SK-N-SH treated with all-trans-retinoic acid at 6 μM for 48 hours (cell line): ENCODE data around the gene MOV10L1.

ENCODE experiments used
- ATAC-seq: fragments of 200-7000 bp; cut with Tn5 transposase; 3 replicates; pipeline ENCODE4 v1.9.1; 2020; ENCODE audit warnings: mild to moderate bottlenecking, moderate library complexity
- ARNTL ChIP-seq: fragments of 450-650 bp; formaldehyde crosslinking; IDR thresholded peaks from 2 replicates; pipeline ENCODE4 v1.5.0; 2020; ENCODE audit warnings: low read depth, mild to moderate bottlenecking, moderate library complexity, borderline replicate concordance
- BACH2 ChIP-seq: fragments of 250-450 bp; sonication (Bioruptor Pico); IDR thresholded peaks from 2 replicates; pipeline ENCODE4 v1.9.0; 2021; ENCODE audit warnings: mild to moderate bottlenecking, borderline replicate concordance
- CREB5 ChIP-seq: fragments of 250-450 bp; sonication (Bioruptor Pico); IDR thresholded peaks from 2 replicates; pipeline ENCODE4 v1.5.1; 2020; ENCODE audit warnings: low read depth, mild to moderate bottlenecking, moderate library complexity
- CSDC2 ChIP-seq: fragments of 250-450 bp; sonication (Bioruptor Pico); IDR thresholded peaks from 2 replicates; pipeline ENCODE4 v1.5.0; 2020; ENCODE audit warnings: mild to moderate bottlenecking, moderate library complexity
- ESRRG ChIP-seq: fragments of 250-450 bp; sonication (Bioruptor Pico); IDR thresholded peaks from 2 replicates; pipeline ENCODE4 v1.6.1; 2021; ENCODE audit warnings: mild to moderate bottlenecking
- GLIS3 ChIP-seq: fragments of 250-450 bp; sonication (Bioruptor Pico); IDR thresholded peaks from 2 replicates; pipeline ENCODE4 v1.5.0; 2020; ENCODE audit warnings: mild to moderate bottlenecking, moderate library complexity
- ISL1 ChIP-seq: fragments of 250-450 bp; sonication (Bioruptor Pico); IDR thresholded peaks from 2 replicates; pipeline ENCODE4 v2.1.2; 2022; ENCODE audit warnings: mild to moderate bottlenecking, moderate library complexity
- OSR1 ChIP-seq: fragments of 250-450 bp; sonication (Bioruptor Pico); IDR thresholded peaks from 2 replicates; pipeline ENCODE4 v1.8.0; 2022; ENCODE audit warnings: moderate library complexity, mild to moderate bottlenecking, inconsistent platforms
- POU6F1 ChIP-seq: fragments of 250-450 bp; sonication (Bioruptor Pico); IDR thresholded peaks from 2 replicates; pipeline ENCODE4 v1.8.0; 2021; ENCODE audit warnings: low read depth, mild to moderate bottlenecking, moderate library complexity, borderline replicate concordance
- PPARA ChIP-seq: fragments of 250-450 bp; sonication (Bioruptor Pico); IDR thresholded peaks from 2 replicates; pipeline ENCODE4 v1.5.0; 2020; ENCODE audit warnings: mild to moderate bottlenecking, borderline replicate concordance
- RARB ChIP-seq: fragments of 250-450 bp; sonication (Bioruptor Pico); IDR thresholded peaks from 2 replicates; pipeline ENCODE4 v1.8.0; 2021; ENCODE audit warnings: mild to moderate bottlenecking, moderate library complexity
- SNAI2 ChIP-seq: fragments of 250-450 bp; sonication (Bioruptor Pico); IDR thresholded peaks from 2 replicates; pipeline ENCODE4 v1.5.0; 2020; ENCODE audit warnings: mild to moderate bottlenecking, moderate library complexity
- TCF4 ChIP-seq: fragments of 250-450 bp; sonication (Bioruptor Pico); IDR thresholded peaks from 2 replicates; pipeline ENCODE4 v1.8.0; 2021; ENCODE audit warnings: mild to moderate bottlenecking, moderate library complexity, borderline replicate concordance
- TOX ChIP-seq: fragments of 250-450 bp; sonication (Bioruptor Pico); IDR thresholded peaks from 2 replicates; pipeline ENCODE4 v1.8.0; 2021; ENCODE audit warnings: mild to moderate bottlenecking, moderate library complexity, borderline replicate concordance
- ZC3H10 ChIP-seq: fragments of 250-450 bp; sonication (Bioruptor Pico); IDR thresholded peaks from 2 replicates; pipeline ENCODE4 v1.5.1; 2021; ENCODE audit warnings: mild to moderate bottlenecking, moderate library complexity
- ZFP3 ChIP-seq: fragments of 250-450 bp; sonication (Bioruptor Pico); IDR thresholded peaks from 2 replicates; pipeline ENCODE4 v1.5.0; 2020; ENCODE audit warnings: mild to moderate bottlenecking, moderate library complexity
- ZFP30 ChIP-seq: fragments of 450-650 bp; formaldehyde crosslinking; IDR thresholded peaks from 2 replicates; pipeline ENCODE4 v1.5.0; 2022; ENCODE audit warnings: mild to moderate bottlenecking, moderate library complexity
- ZNF565 ChIP-seq: fragments of 450-650 bp; formaldehyde crosslinking; conservative IDR thresholded peaks from 2 replicates; pipeline ENCODE4 v1.5.0; 2020; ENCODE audit warnings: low read depth, mild to moderate bottlenecking, moderate library complexity
- ZNF8 ChIP-seq: fragments of 450-650 bp; formaldehyde crosslinking; IDR thresholded peaks from 2 replicates; pipeline ENCODE4 v1.5.0; 2020; ENCODE audit warnings: mild to moderate bottlenecking, moderate library complexity
- TF ChIP-seq, protein P1 (sequence below): fragments of 250-450 bp; sonication (Bioruptor Pico); IDR thresholded peaks from 2 replicates; pipeline ENCODE4 v1.5.0; 2020; ENCODE audit warnings: mild to moderate bottlenecking, moderate library complexity
- TF ChIP-seq, protein P2 (sequence below): fragments of 250-450 bp; sonication (Bioruptor Pico); IDR thresholded peaks from 2 replicates; pipeline ENCODE4 v1.8.0; 2020; ENCODE audit warnings: mild to moderate bottlenecking, moderate library complexity, borderline replicate concordance
- TF ChIP-seq, protein P3 (sequence below): fragments of 250-450 bp; sonication (Bioruptor Pico); IDR thresholded peaks from 2 replicates; pipeline ENCODE4 v1.5.1; 2021; ENCODE audit warnings: mild to moderate bottlenecking, moderate library complexity

The MOV10L1 gene

GRCh38 chr22:50082961-50083461 is 6.8 kb upstream of the MOV10L1 start:
- ATAC-seq: no peak
- TF ChIP-seq ZFP3 (CRISPR knock-in tag) (no peak), SNAI2 (CRISPR knock-in tag) (no peak), OSR1 (CRISPR knock-in tag) (no peak)

DNA sequence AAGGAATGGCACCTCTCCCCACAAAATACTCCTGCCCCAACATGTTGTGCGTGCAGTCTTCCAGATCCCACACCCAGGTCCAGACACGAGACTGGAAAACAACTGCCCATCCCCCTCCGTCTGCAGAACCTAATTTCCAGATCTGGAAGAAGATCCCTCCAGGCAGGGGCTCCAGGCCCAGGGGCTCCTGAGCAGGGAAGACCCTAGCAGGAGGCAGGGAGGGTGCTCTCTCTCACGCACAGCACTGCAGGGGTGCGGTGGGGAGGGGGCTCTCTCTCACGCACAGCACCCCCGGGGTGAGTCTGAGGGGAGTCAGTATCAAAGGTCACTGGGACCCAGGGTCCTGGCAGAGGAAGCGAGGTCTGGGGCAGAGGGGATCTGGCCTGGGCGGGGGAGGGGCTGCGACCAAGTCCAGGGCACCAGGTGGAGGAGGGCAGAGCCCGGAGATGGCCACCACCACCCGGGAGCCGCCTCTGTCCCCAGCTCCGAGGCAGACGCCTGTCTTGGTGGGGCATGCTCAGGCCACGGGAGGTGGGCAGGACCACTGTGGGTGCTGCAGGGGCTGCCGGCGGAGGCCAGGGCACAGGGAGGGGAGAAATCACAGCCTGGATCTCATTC is 6.2 kb upstream of the MOV10L1 start:
- ATAC-seq: no peak
- TF ChIP-seq, protein P1, sequence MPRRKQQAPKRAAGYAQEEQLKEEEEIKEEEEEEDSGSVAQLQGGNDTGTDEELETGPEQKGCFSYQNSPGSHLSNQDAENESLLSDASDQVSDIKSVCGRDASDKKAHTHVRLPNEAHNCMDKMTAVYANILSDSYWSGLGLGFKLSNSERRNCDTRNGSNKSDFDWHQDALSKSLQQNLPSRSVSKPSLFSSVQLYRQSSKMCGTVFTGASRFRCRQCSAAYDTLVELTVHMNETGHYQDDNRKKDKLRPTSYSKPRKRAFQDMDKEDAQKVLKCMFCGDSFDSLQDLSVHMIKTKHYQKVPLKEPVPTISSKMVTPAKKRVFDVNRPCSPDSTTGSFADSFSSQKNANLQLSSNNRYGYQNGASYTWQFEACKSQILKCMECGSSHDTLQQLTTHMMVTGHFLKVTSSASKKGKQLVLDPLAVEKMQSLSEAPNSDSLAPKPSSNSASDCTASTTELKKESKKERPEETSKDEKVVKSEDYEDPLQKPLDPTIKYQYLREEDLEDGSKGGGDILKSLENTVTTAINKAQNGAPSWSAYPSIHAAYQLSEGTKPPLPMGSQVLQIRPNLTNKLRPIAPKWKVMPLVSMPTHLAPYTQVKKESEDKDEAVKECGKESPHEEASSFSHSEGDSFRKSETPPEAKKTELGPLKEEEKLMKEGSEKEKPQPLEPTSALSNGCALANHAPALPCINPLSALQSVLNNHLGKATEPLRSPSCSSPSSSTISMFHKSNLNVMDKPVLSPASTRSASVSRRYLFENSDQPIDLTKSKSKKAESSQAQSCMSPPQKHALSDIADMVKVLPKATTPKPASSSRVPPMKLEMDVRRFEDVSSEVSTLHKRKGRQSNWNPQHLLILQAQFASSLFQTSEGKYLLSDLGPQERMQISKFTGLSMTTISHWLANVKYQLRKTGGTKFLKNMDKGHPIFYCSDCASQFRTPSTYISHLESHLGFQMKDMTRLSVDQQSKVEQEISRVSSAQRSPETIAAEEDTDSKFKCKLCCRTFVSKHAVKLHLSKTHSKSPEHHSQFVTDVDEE (CRISPR knock-in tag): no peak
- no peak for TF ChIP-seq ISL1
- no peak for TF ChIP-seq ZNF8 (CRISPR knock-in tag)
- no peak for TF ChIP-seq CSDC2
- no peak for TF ChIP-seq ZFP30
- TF ChIP-seq ESRRG (CRISPR knock-in tag): no peak
- TF ChIP-seq RARB (CRISPR knock-in tag): no peak
- no peak for TF ChIP-seq POU6F1
- no peak for TF ChIP-seq BACH2 (CRISPR knock-in tag)
- no peak for TF ChIP-seq ZNF565
- TF ChIP-seq ZC3H10: no peak
- TF ChIP-seq, protein P2, sequence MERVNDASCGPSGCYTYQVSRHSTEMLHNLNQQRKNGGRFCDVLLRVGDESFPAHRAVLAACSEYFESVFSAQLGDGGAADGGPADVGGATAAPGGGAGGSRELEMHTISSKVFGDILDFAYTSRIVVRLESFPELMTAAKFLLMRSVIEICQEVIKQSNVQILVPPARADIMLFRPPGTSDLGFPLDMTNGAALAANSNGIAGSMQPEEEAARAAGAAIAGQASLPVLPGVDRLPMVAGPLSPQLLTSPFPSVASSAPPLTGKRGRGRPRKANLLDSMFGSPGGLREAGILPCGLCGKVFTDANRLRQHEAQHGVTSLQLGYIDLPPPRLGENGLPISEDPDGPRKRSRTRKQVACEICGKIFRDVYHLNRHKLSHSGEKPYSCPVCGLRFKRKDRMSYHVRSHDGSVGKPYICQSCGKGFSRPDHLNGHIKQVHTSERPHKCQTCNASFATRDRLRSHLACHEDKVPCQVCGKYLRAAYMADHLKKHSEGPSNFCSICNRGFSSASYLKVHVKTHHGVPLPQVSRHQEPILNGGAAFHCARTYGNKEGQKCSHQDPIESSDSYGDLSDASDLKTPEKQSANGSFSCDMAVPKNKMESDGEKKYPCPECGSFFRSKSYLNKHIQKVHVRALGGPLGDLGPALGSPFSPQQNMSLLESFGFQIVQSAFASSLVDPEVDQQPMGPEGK (CRISPR knock-in tag): no peak
- no peak for TF ChIP-seq CREB5 (CRISPR knock-in tag)
- no peak for TF ChIP-seq TCF4 (CRISPR knock-in tag)
- no peak for TF ChIP-seq PPARA (CRISPR knock-in tag)

DNA sequence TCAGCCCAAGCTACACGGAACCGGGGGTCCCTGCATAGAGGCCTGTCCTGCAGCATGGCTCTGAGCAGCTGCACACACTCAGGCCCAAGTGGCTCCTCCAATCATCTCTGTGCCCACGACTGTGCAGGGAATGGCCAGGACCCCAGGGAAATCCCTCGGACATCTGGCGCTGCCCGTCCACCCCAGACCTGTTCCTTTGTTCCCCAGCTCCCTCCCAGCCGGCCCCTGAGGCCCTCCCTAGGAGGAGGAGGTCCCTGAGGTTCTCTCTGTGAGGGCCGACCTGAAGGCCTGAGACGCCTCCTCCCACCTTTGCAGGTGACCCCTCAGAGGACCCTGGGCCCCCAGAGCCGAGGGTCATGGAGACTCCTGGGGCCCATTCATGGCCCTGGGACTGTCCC is 5.7 kb upstream of the MOV10L1 start:
- TF ChIP-seq, protein P2 (CRISPR knock-in tag): no peak
- TF ChIP-seq ZNF565 (no peak), TOX (CRISPR knock-in tag) (no peak)
- ATAC-seq: no peak

- ATAC-seq: no peak
- TF ChIP-seq ZFP30 (no peak), OSR1 (CRISPR knock-in tag) (no peak), SNAI2 (CRISPR knock-in tag) (no peak), TCF4 (CRISPR knock-in tag) (no peak), ARNTL (CRISPR knock-in tag) (no peak), ZFP3 (CRISPR knock-in tag) (no peak), GLIS3 (no peak), RARB (CRISPR knock-in tag) (no peak), ZNF565 (no peak), ISL1 (no peak), ZNF8 (CRISPR knock-in tag) (no peak), TOX (CRISPR knock-in tag) (no peak), PPARA (CRISPR knock-in tag) (no peak)
- TF ChIP-seq, protein P1 (CRISPR knock-in tag): no peak
- TF ChIP-seq, protein P3, sequence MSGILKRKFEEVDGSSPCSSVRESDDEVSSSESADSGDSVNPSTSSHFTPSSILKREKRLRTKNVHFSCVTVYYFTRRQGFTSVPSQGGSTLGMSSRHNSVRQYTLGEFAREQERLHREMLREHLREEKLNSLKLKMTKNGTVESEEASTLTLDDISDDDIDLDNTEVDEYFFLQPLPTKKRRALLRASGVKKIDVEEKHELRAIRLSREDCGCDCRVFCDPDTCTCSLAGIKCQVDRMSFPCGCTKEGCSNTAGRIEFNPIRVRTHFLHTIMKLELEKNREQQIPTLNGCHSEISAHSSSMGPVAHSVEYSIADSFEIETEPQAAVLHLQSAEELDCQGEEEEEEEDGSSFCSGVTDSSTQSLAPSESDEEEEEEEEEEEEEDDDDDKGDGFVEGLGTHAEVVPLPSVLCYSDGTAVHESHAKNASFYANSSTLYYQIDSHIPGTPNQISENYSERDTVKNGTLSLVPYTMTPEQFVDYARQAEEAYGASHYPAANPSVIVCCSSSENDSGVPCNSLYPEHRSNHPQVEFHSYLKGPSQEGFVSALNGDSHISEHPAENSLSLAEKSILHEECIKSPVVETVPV (CRISPR knock-in tag): no peak
Observed at GRCh38 chr22:50084614-50085021, 5.2 kb upstream of the MOV10L1 start.
